Neural cell (in vitro differentiated cells): ENCODE data around the gene PTPN22.

Experiments used
- EP300 ChIP-seq: fragments of 450-650 bp; conservative IDR thresholded peaks from 2 replicates; pipeline ENCODE4 v1.6.1; 2014; ENCODE audit warnings: antibody characterized with exemption, mild to moderate bottlenecking, moderate library complexity; ENCODE audit not compliant: poor library complexity, severe bottlenecking
- EZH2 ChIP-seq: fragments of 200-600, 300-800 bp; shearing (Covaris generic), sonication (generic); IDR thresholded peaks from 2 replicates; pipeline ENCODE4 v1.6.1; 2014; ENCODE audit warnings: antibody characterized with exemption, low read length, borderline replicate concordance, mild to moderate bottlenecking; ENCODE audit not compliant: insufficient read depth, poor library complexity, severe bottlenecking
- MXI1 ChIP-seq: fragments of 450-650 bp; conservative IDR thresholded peaks from 2 replicates; pipeline ENCODE4 v1.6.1; 2014; ENCODE audit warnings: antibody characterized with exemption, mild to moderate bottlenecking; ENCODE audit not compliant: poor library complexity, severe bottlenecking
- POLR2AphosphoS5 ChIP-seq: IDR thresholded peaks from 2 replicates; pipeline ENCODE4 v1.6.1; 2012
- RAD21 ChIP-seq: fragments of 450-650 bp; conservative IDR thresholded peaks from 2 replicates; pipeline ENCODE4 v1.6.1; 2014; ENCODE audit warnings: antibody characterized with exemption, mild to moderate bottlenecking, moderate library complexity
- REST ChIP-seq: IDR thresholded peaks from 2 replicates; pipeline ENCODE4 v1.6.1; 2012; ENCODE audit warnings: borderline replicate concordance
- SMC3 ChIP-seq: fragments of 450-650 bp; conservative IDR thresholded peaks from 2 replicates; pipeline ENCODE4 v1.6.1; 2014; ENCODE audit warnings: antibody characterized with exemption, mild to moderate bottlenecking, moderate library complexity; ENCODE audit not compliant: poor library complexity
- TAF1 ChIP-seq: IDR thresholded peaks from 2 replicates; pipeline ENCODE4 v1.6.1; 2012; ENCODE audit warnings: low read depth
- TF ChIP-seq, protein P1 (sequence below): fragments of 450-650 bp; IDR thresholded peaks from 2 replicates; pipeline ENCODE4 v1.5.1; 2014; ENCODE audit warnings: antibody characterized with exemption, mild to moderate bottlenecking, moderate library complexity; ENCODE audit not compliant: poor library complexity, severe bottlenecking

- TF ChIP-seq, protein P1, sequence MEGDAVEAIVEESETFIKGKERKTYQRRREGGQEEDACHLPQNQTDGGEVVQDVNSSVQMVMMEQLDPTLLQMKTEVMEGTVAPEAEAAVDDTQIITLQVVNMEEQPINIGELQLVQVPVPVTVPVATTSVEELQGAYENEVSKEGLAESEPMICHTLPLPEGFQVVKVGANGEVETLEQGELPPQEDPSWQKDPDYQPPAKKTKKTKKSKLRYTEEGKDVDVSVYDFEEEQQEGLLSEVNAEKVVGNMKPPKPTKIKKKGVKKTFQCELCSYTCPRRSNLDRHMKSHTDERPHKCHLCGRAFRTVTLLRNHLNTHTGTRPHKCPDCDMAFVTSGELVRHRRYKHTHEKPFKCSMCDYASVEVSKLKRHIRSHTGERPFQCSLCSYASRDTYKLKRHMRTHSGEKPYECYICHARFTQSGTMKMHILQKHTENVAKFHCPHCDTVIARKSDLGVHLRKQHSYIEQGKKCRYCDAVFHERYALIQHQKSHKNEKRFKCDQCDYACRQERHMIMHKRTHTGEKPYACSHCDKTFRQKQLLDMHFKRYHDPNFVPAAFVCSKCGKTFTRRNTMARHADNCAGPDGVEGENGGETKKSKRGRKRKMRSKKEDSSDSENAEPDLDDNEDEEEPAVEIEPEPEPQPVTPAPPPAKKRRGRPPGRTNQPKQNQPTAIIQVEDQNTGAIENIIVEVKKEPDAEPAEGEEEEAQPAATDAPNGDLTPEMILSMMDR = no peak
- TF ChIP-seq EZH2 (no peak), RAD21 (no peak), EP300 (no peak), REST (no peak), TAF1 (no peak), POLR2AphosphoS5 (no peak), SMC3 (no peak), MXI1 (no peak)
Observed at GRCh38 chr1:113804421-113805255, 66.9 kb downstream of the PTPN22 start.
